A673 (cell line): ENCODE measurements around the gene ITCH.

Source experiments
- EZH2 ChIP-seq: fragments of 200-600 bp; sonication (generic); IDR thresholded peaks from 2 replicates; pipeline ENCODE4 v1.6.1; 2017; ENCODE audit warnings: borderline replicate concordance, low read depth, mild to moderate bottlenecking, mixed read lengths, antibody characterized with exemption, low read length; ENCODE audit not compliant: poor library complexity, severe bottlenecking
- TF ChIP-seq, protein P1 (sequence below): fragments of 300-800, 200-600 bp; sonication (generic); conservative IDR thresholded peaks from 2 replicates; pipeline ENCODE4 v1.5.1; 2017; ENCODE audit warnings: low read depth, mild to moderate bottlenecking, antibody characterized with exemption, low read length, moderate library complexity, mixed read lengths

DNA sequence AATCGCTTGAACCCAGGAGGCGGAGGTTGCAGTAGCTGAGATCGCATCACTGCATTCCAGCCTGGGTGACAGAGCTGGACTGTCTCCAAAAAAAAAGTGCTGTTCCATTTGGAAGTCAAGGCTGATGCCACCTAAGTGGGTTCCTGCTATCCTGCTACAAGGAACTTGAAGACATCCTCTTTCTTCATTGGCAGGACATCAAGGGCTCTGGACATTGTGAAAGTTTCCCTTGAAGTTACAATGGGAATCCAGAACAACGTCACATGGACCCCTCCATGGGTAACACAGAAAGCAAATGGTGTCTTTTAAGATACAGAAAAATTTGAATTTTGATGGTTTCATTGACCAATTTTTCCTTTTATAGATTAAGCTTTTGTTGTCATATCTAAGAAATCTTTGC is 15.5 kb upstream of the ITCH start:
- TF ChIP-seq, protein P1, sequence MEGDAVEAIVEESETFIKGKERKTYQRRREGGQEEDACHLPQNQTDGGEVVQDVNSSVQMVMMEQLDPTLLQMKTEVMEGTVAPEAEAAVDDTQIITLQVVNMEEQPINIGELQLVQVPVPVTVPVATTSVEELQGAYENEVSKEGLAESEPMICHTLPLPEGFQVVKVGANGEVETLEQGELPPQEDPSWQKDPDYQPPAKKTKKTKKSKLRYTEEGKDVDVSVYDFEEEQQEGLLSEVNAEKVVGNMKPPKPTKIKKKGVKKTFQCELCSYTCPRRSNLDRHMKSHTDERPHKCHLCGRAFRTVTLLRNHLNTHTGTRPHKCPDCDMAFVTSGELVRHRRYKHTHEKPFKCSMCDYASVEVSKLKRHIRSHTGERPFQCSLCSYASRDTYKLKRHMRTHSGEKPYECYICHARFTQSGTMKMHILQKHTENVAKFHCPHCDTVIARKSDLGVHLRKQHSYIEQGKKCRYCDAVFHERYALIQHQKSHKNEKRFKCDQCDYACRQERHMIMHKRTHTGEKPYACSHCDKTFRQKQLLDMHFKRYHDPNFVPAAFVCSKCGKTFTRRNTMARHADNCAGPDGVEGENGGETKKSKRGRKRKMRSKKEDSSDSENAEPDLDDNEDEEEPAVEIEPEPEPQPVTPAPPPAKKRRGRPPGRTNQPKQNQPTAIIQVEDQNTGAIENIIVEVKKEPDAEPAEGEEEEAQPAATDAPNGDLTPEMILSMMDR = no peak
- TF ChIP-seq EZH2 = no peak
